B cell (primary cell): ENCODE measurements around the gene ADCY3. TPM values are rescaled to one million over a fixed set of nuclear protein-coding genes. Genes with fewer than 3 reads are reported as not detected.

Source experiments
- ATAC-seq: fragments of 200-7000 bp; cut with Tn5 transposase; one replicate; pipeline ENCODE4 v1.10.0; 2021; ENCODE audit warnings: low read depth, mild to moderate bottlenecking, moderate number of reproducible peaks, moderate library complexity
- CTCF ChIA-PET: fragments of 350-600 bp; sonication (Branson Sonifier 250); formaldehyde crosslinking; loops from one replicate; lab custom pipeline; 2021; ENCODE audit warnings: antibody characterized with exemption, inconsistent platforms; lab: Charles Lee
- POLR2A ChIA-PET: fragments of 350-600 bp; sonication (Branson Sonifier 250); formaldehyde crosslinking; loops from one replicate; lab custom pipeline; 2021; ENCODE audit warnings: antibody characterized with exemption; lab: Charles Lee
- DNase-seq: peaks from one replicate; pipeline ENCODE4 v3.0.0; 2013
- H2AFZ ChIP-seq: 2 replicates; pipeline ENCODE4 v1.6.1; 2012; ENCODE audit warnings: mild to moderate bottlenecking, low read depth, low read length; ENCODE audit not compliant: insufficient read depth, poor library complexity, severe bottlenecking
- H3K27ac ChIP-seq, 2 donors: 1 replicate in 1 of 2; 2 replicates in 1 of 2; pipeline ENCODE4 v1.5.1; 2012 to 2013; ENCODE audit warnings: low read length in 2 of 2, mild to moderate bottlenecking in 2 of 2, moderate library complexity in 1 of 2
- H3K27me3 ChIP-seq, 4 experiments: fragments of 200-600 bp in 1 of 4; sonication (generic) in 1 of 4; replicated peaks in 1 of 4; 1 replicate in 2 of 4; 2 replicates in 2 of 4; pipeline versions ENCODE4 v1.6.1 to v1.7.0; 2013 to 2016; ENCODE audit warnings: low read length in 3 of 4, mild to moderate bottlenecking in 2 of 4, mixed read lengths in 1 of 4, moderate library complexity in 1 of 4; ENCODE audit not compliant: insufficient read depth in 4 of 4, control insufficient read depth in 3 of 4; ENCODE audit errors: control extremely low read depth in 1 of 4
- H3K36me3 ChIP-seq, 2 experiments: replicated peaks in 1 of 2; 1 replicate in 1 of 2; 2 replicates in 1 of 2; pipeline versions ENCODE4 v1.6.1 to v1.7.1; 2013; ENCODE audit warnings: low read length in 1 of 2; ENCODE audit not compliant: insufficient read depth in 2 of 2, control insufficient read depth in 1 of 2; ENCODE audit errors: control extremely low read depth in 1 of 2, extremely low read depth in 1 of 2
- H3K4me1 ChIP-seq, 2 donors: fragments of 200-600 bp in 1 of 2; sonication (generic) in 1 of 2; 1 replicate in 1 of 2; 2 replicates in 1 of 2; pipeline versions ENCODE4 v1.5.1 to v1.6.1; 2013 to 2017; ENCODE audit warnings: low read length in 2 of 2; ENCODE audit not compliant: control insufficient read depth in 2 of 2, insufficient read depth in 2 of 2
- H3K4me2 ChIP-seq: replicated peaks from 2 replicates; pipeline ENCODE3; 2012; ENCODE audit warnings: mild to moderate bottlenecking, low read depth, low read length; ENCODE audit not compliant: poor library complexity, severe bottlenecking
- H3K4me3 ChIP-seq, 5 experiments: fragments of 200-600 bp in 1 of 5; sonication (generic) in 1 of 5; 1 replicate in 3 of 5; 2 replicates in 2 of 5; pipeline versions ENCODE4 v1.5.1 to v1.7.0; 2011 to 2016; ENCODE audit warnings: low read length in 4 of 5, mild to moderate bottlenecking in 4 of 5, low read depth in 2 of 5, control low read depth in 1 of 5, moderate library complexity in 1 of 5; ENCODE audit not compliant: insufficient read depth in 1 of 5; ENCODE audit errors: control extremely low read depth in 1 of 5, extremely low read depth in 1 of 5
- H3K79me2 ChIP-seq: fragments of 200-600 bp; sonication (generic); one replicate; pipeline ENCODE4 v1.6.0; 2016; ENCODE audit warnings: low read length; ENCODE audit not compliant: control insufficient read depth, insufficient read depth
- H3K9ac ChIP-seq: fragments of 200-600 bp; sonication (generic); 2 replicates; pipeline ENCODE4 v1.6.1; 2017; ENCODE audit warnings: mild to moderate bottlenecking, low read length, moderate library complexity
- H3K9me3 ChIP-seq, 3 donors: one replicate each; pipeline versions ENCODE4 v1.6.1 to v1.7.1; 2013; ENCODE audit warnings: low read length in 2 of 3; ENCODE audit not compliant: control insufficient read depth in 2 of 3, insufficient read depth in 1 of 3; ENCODE audit errors: control extremely low read depth in 1 of 3
- H4K20me1 ChIP-seq: 2 replicates; pipeline ENCODE4 v1.6.0; 2012; ENCODE audit warnings: mild to moderate bottlenecking, low read length; ENCODE audit not compliant: insufficient read depth, control insufficient read depth, poor library complexity, severe bottlenecking
- H3K27ac Mint-ChIP-seq: one replicate; pipeline ENCODE4 v1.8.0; 2021; ENCODE audit warnings: mixed read lengths
- H3K27me3 Mint-ChIP-seq: one replicate; pipeline ENCODE4 v1.8.0; 2021; ENCODE audit warnings: mixed read lengths
- H3K4me1 Mint-ChIP-seq: one replicate; pipeline ENCODE4 v1.8.0; 2021; ENCODE audit warnings: mixed read lengths
- H3K4me3 Mint-ChIP-seq: one replicate; pipeline ENCODE4 v1.8.0; 2021; ENCODE audit warnings: mixed read lengths
- H3K9me3 Mint-ChIP-seq: one replicate; pipeline ENCODE4 v1.8.0; 2022; ENCODE audit warnings: mixed read lengths; ENCODE audit not compliant: insufficient read depth
- CTCF ChIP-seq: fragments of 200-600 bp; IDR thresholded peaks from one replicate; pipeline ENCODE4 v1.8.0; 2022; ENCODE audit warnings: antibody characterized with exemption, mild to moderate bottlenecking
- EZH2 ChIP-seq: IDR thresholded peaks from 2 replicates; pipeline ENCODE4 v1.6.1; 2012; ENCODE audit warnings: borderline replicate concordance, low read depth, mild to moderate bottlenecking, moderate library complexity, low read length; ENCODE audit not compliant: insufficient read depth, poor library complexity, severe bottlenecking
- WGBS: methylation state at CpG from one replicate; pipeline ENCODE4 v1.1.5; 2013; ENCODE audit warnings: missing lambda C conversion rate; ENCODE audit not compliant: insufficient coverage; 5-methylcytosine and 5-hydroxymethylcytosine counted together
- intact Hi-C: fragments of 100-400 bp; cut with micrococcal nuclease; formaldehyde crosslinking; loops from one replicate; pipeline ENCODE4 v1.10.0; 2022
- polyA plus RNA-seq: library from polyadenylated mRNA; depleted of rRNA; stranded (reverse); fragments of >200 nt; gene quantifications from 2 replicates; pipeline ENCODE4 v1.2.3, GENCODE V29; 2012
- total RNA-seq, 2 donors: library from RNA; stranded (reverse); fragments of 120-200 nt in 1 of 2; gene quantifications; 1 replicate in 1 of 2; 2 replicates in 1 of 2; pipeline versions ENCODE4 v1.2.3 to v1.2.4, GENCODE V29; 2013 to 2022

Gene ADCY3
- total and polyA plus RNA-seq, 2 donors (not counting 1 experiment from before 2014, with no cell fraction given): 48.4 to 73.0 TPM

- CTCF ChIA-PET: no interaction called here
- no peak for ATAC-seq
- no peak overlapping the region for H3K4me3 ChIP-seq
- DNase-seq: no peak
- H4K20me1 ChIP-seq: no peaks in the 10 kb centered on the region
- POLR2A ChIA-PET: interaction anchor here (0.7 kb wide), 1 partner anchor 35 kb away, joined by 3 read pairs; no protein-coding TSS in a partner anchor
- H3K79me2 ChIP-seq: no peaks in the 10 kb centered on the region
- Mint-ChIP-seq H3K4me3 (no peak overlapping the region), H3K9me3 (peaks cover 11% of the 10 kb centered on the region), H3K27ac (no peak overlapping the region), H3K27me3 (no peaks in the 10 kb centered on the region), H3K4me1 (no peaks in the 10 kb centered on the region)
- H3K36me3 ChIP-seq: peaks cover 20 to 74% of the 10 kb centered on the region in 2 experiments
- no peak overlapping the region for H3K27ac ChIP-seq
- no peaks in the 10 kb centered on the region for H3K4me1 ChIP-seq
- TF ChIP-seq CTCF (no peak), EZH2 (no peak)
- no peaks in the 10 kb centered on the region for H3K27me3 ChIP-seq
- intact Hi-C loops: no loop called here
- no peak overlapping the region for H3K4me2 ChIP-seq
- peaks cover 2 to 13% (median 7%) of the 10 kb centered on the region in 3 donors for H3K9me3 ChIP-seq
- no peak overlapping the region for H3K9ac ChIP-seq
- no peak overlapping the region for H2AFZ ChIP-seq
- WGBS: no CpG with 5 or more reads among the region's 1 CpG
Observed at GRCh38 chr2:24957221-24957620, 37.2 kb upstream of the ADCY3 start.

DNA sequence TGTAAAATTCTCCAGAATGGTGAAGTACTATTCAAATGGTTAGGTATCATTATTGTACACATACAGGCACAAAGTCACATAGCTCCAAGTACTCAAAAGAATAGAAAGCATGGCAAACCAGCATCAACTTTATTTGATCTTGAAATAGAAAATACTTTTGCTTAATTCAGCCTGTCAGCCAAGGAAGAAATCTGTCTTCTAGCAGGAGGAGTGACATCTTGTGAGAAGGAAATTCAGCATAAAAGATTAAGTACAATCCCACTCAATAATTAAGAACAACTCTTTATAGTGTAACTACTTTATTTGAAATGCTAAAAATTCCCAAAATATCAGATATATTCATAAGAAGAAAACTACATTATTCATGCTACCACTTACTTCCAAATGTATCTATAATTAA, 35.9 kb upstream of the ADCY3 start:
- Histone ChIP-seq H3K79me2 (no peaks in the 10 kb centered on the region), H3K27ac (no peak overlapping the region), H3K27me3 (no peaks in the 10 kb centered on the region), H3K9ac (no peak overlapping the region), H4K20me1 (no peaks in the 10 kb centered on the region), H3K9me3 (peaks cover 2 to 13% (median 7%) of the 10 kb centered on the region in 3 donors), H3K4me2 (no peak overlapping the region), H2AFZ (no peak overlapping the region), H3K36me3 (peaks cover 20 to 69% of the 10 kb centered on the region in 2 experiments), H3K4me3 (no peak overlapping the region), H3K4me1 (no peaks in the 10 kb centered on the region)
- ChIA-PET CTCF (no interaction called here), POLR2A (no interaction called here)
- H3K4me1 Mint-ChIP-seq: no peaks in the 10 kb centered on the region
- DNase-seq (no peak), ATAC-seq (no peak)
- TF ChIP-seq CTCF (no peak), EZH2 (no peak)
- no peak overlapping the region for H3K27ac Mint-ChIP-seq
- H3K9me3 Mint-ChIP-seq: peaks cover 11% of the 10 kb centered on the region
- intact Hi-C loops: no loop called here
- H3K27me3 Mint-ChIP-seq: no peaks in the 10 kb centered on the region
- H3K4me3 Mint-ChIP-seq: no peak overlapping the region
